H9 (cell line): ENCODE data around the gene SP140. TPM values are rescaled to one million over a fixed set of nuclear protein-coding genes. Genes with fewer than 3 reads are reported as not detected.

Experiments used
- DNase-seq: peaks from one replicate; pipeline ENCODE4 v3.0.0-alpha.2; 2017
- H2AFZ ChIP-seq: one replicate; pipeline ENCODE4 v1.6.1; 2013; ENCODE audit warnings: mild to moderate bottlenecking, low read length, control low read depth, moderate library complexity
- H2AK5ac ChIP-seq: 2 replicates; pipeline ENCODE4 v1.6.1; 2013; ENCODE audit warnings: low read length, control low read depth, mixed read lengths; ENCODE audit not compliant: insufficient read length
- H2BK120ac ChIP-seq: one replicate; pipeline ENCODE4 v1.6.1; 2013; ENCODE audit warnings: low read depth, mild to moderate bottlenecking, low read length, control low read depth, inconsistent platforms; ENCODE audit not compliant: poor library complexity, severe bottlenecking
- H2BK12ac ChIP-seq: 2 replicates; pipeline ENCODE4 v1.6.1; 2013; ENCODE audit warnings: low read length, control low read depth, mixed read lengths, low read depth; ENCODE audit not compliant: insufficient read length
- H2BK15ac ChIP-seq: 2 replicates; pipeline ENCODE4 v1.6.1; 2013; ENCODE audit warnings: low read depth, low read length, control low read depth
- H2BK20ac ChIP-seq: one replicate; pipeline ENCODE4 v1.6.1; 2013; ENCODE audit warnings: low read depth, mild to moderate bottlenecking, low read length, control low read depth, inconsistent platforms; ENCODE audit not compliant: poor library complexity, severe bottlenecking
- H2BK5ac ChIP-seq: 2 replicates; pipeline ENCODE4 v1.6.1; 2013; ENCODE audit warnings: low read length, control low read depth, mixed read lengths; ENCODE audit not compliant: insufficient read length
- H3K14ac ChIP-seq: 2 replicates; pipeline ENCODE4 v1.6.1; 2013; ENCODE audit warnings: low read length, control low read depth; ENCODE audit not compliant: insufficient read depth
- H3K18ac ChIP-seq: 2 replicates; pipeline ENCODE4 v1.6.1; 2013; ENCODE audit warnings: low read depth, mild to moderate bottlenecking, mixed read lengths, low read length, control low read depth; ENCODE audit not compliant: insufficient read length
- H3K23ac ChIP-seq: 2 replicates; pipeline ENCODE4 v1.6.1; 2013; ENCODE audit warnings: low read length, control low read depth, mixed read lengths, low read depth; ENCODE audit not compliant: insufficient read length
- H3K23me2 ChIP-seq: 2 replicates; pipeline ENCODE4 v1.6.1; 2013; ENCODE audit warnings: low read depth, mild to moderate bottlenecking, mixed read lengths, low read length, control low read depth; ENCODE audit not compliant: insufficient read length, poor library complexity, severe bottlenecking
- H3K27ac ChIP-seq: 2 replicates; pipeline ENCODE4 v1.5.1; 2013; ENCODE audit warnings: low read length, control low read depth, mixed read lengths, low read depth; ENCODE audit not compliant: insufficient read length
- H3K27me3 ChIP-seq: 2 replicates; pipeline ENCODE4 v1.6.1; 2013; ENCODE audit warnings: low read length, control low read depth, inconsistent platforms; ENCODE audit not compliant: insufficient read depth
- H3K4ac ChIP-seq: 2 replicates; pipeline ENCODE4 v1.6.1; 2013; ENCODE audit warnings: low read depth, mild to moderate bottlenecking, control low read depth, inconsistent platforms, low read length, moderate library complexity
- H3K4me1 ChIP-seq: 2 replicates; pipeline ENCODE4 v1.6.1; 2013; ENCODE audit warnings: low read length, control low read depth, inconsistent platforms; ENCODE audit not compliant: insufficient read depth
- H3K4me2 ChIP-seq: 2 replicates; pipeline ENCODE4 v1.6.1; 2013; ENCODE audit warnings: low read length, control low read depth, mixed read lengths; ENCODE audit not compliant: insufficient read length, insufficient read depth
- H3K56ac ChIP-seq: 2 replicates; pipeline ENCODE4 v1.6.1; 2013; ENCODE audit warnings: low read depth, mild to moderate bottlenecking, mixed read lengths, low read length, control low read depth; ENCODE audit not compliant: insufficient read length
- H3K79me1 ChIP-seq: 2 replicates; pipeline ENCODE4 v1.6.1; 2013; ENCODE audit warnings: low read depth, mild to moderate bottlenecking, moderate library complexity, low read length, control low read depth, inconsistent platforms; ENCODE audit not compliant: insufficient read depth, poor library complexity, severe bottlenecking
- H3K79me2 ChIP-seq: 2 replicates; pipeline ENCODE4 v1.6.1; 2013; ENCODE audit warnings: low read length, control low read depth, inconsistent platforms; ENCODE audit not compliant: insufficient read depth
- H3K9ac ChIP-seq: 2 replicates; pipeline ENCODE4 v1.6.1; 2013; ENCODE audit warnings: low read length, control low read depth, mixed read lengths; ENCODE audit not compliant: insufficient read length; ENCODE audit errors: extremely low read depth
- H3K9me3 ChIP-seq: one replicate; pipeline ENCODE4 v1.6.1; 2013; ENCODE audit warnings: low read depth, low read length, inconsistent platforms; ENCODE audit not compliant: control insufficient read depth
- H3T11ph ChIP-seq: one replicate; pipeline ENCODE4 v1.6.1; 2013; ENCODE audit warnings: mild to moderate bottlenecking, low read length, control low read depth, inconsistent platforms
- H4K20me1 ChIP-seq: one replicate; pipeline ENCODE4 v1.6.1; 2013; ENCODE audit not compliant: control insufficient read depth, insufficient read length, insufficient read depth
- H4K5ac ChIP-seq: 2 replicates; pipeline ENCODE4 v1.6.1; 2013; ENCODE audit warnings: low read depth, mild to moderate bottlenecking, mixed read lengths, low read length, control low read depth; ENCODE audit not compliant: insufficient read length
- H4K8ac ChIP-seq: replicated peaks from 2 replicates; pipeline ENCODE4 v1.6.1; 2013; ENCODE audit warnings: low read length, control low read depth, mixed read lengths, low read depth; ENCODE audit not compliant: insufficient read length
- H4K91ac ChIP-seq: 2 replicates; pipeline ENCODE4 v1.6.1; 2013; ENCODE audit warnings: low read depth, mild to moderate bottlenecking, moderate library complexity, mixed read lengths, low read length, control low read depth; ENCODE audit not compliant: insufficient read length
- H3K27ac Mint-ChIP-seq, 3 experiments: 2 replicates in 2 of 3; 3 replicates in 1 of 3; pipeline ENCODE4 v1.8.0; 2020 to 2021; ENCODE audit warnings: mixed read lengths in 3 of 3, mild to moderate bottlenecking in 1 of 3, moderate library complexity in 1 of 3
- H3K27me3 Mint-ChIP-seq: 2 replicates; pipeline ENCODE4 v1.8.0; 2021; ENCODE audit warnings: low read depth, mild to moderate bottlenecking, moderate library complexity, mixed read lengths
- H3K36me3 Mint-ChIP-seq, 3 experiments: 2 replicates in 2 of 3; 3 replicates in 1 of 3; pipeline ENCODE4 v1.8.0; 2020 to 2021; ENCODE audit warnings: low read depth in 3 of 3, mixed read lengths in 3 of 3; ENCODE audit not compliant: insufficient read depth in 1 of 3
- H3K4me1 Mint-ChIP-seq, 2 experiments: 2 replicates each; pipeline ENCODE4 v1.8.0; 2020; ENCODE audit warnings: mixed read lengths in 2 of 2
- H3K4me3 Mint-ChIP-seq, 2 experiments: 2 replicates in 1 of 2; 3 replicates in 1 of 2; pipeline ENCODE4 v1.8.0; 2020 to 2021; ENCODE audit warnings: mild to moderate bottlenecking in 2 of 2, mixed read lengths in 2 of 2, moderate library complexity in 1 of 2
- H3K9me3 Mint-ChIP-seq, 2 experiments: 2 replicates in 1 of 2; 3 replicates in 1 of 2; pipeline ENCODE4 v1.8.0; 2020; ENCODE audit warnings: mild to moderate bottlenecking in 2 of 2, mixed read lengths in 2 of 2, moderate library complexity in 1 of 2
- WGBS: extraction: QIAGEN DNeasy Blood & Tissue Kit; methylation state at CpG from one replicate; pipeline ENCODE4 v1.1.7; 2013; ENCODE audit warnings: missing lambda C conversion rate, low lambda C conversion rate, mixed read lengths; ENCODE audit not compliant: insufficient read length; ENCODE audit errors: extremely low coverage; 5-methylcytosine and 5-hydroxymethylcytosine counted together
- total RNA-seq: library from RNA; stranded (reverse); gene quantifications from 2 replicates; pipeline ENCODE4 v1.2.1, GENCODE V29; 2021
- TF ChIP-seq, protein P1 (sequence below): fragments of 200-600 bp; sonication (generic); conservative IDR thresholded peaks from 3 replicates; pipeline ENCODE4 v1.8.0; 2021; ENCODE audit warnings: antibody characterized with exemption, mild to moderate bottlenecking

Gene SP140
- total RNA-seq, 1 experiment from 2014 or later = 0.31 TPM

DNA sequence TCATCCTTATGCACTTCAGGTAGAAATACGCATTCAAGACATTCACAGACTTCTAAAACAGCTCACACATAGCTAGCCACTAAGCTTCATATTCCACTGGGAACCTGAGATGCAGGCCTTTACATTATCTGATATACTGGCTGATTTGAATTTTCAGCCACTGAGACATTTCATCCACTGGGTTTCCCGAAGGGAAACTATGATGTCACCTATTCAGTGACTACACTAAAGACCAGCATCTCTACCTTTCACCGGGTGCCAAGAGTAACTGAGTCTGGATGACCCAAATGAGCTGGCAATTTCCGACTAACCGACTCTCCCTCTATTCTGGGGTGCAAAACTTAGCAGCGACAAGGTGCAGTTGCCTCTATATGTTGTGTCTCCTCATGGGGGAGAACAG lies 69.7 kb downstream of the SP140 start:
- H4K5ac ChIP-seq = no peak overlapping the region
- Mint-ChIP-seq H3K36me3 (peaks cover 0 to 4% (median 0%) of the 10 kb centered on the region in 3 experiments; a peak in 1 of 7 replicates), H3K4me3 (no peak overlapping the region), H3K27me3 (peaks cover 2% of the 10 kb centered on the region; the same call in 1 of the 2 replicates), H3K9me3 (peaks cover 9 to 10% of the 10 kb centered on the region in 2 experiments; a peak in 4 of 5 replicates), H3K27ac (no peak overlapping the region), H3K4me1 (no peaks in the 10 kb centered on the region; a peak in 1 of 4 replicates)
- H2BK120ac ChIP-seq = no peak overlapping the region
- H2BK5ac ChIP-seq = no peak overlapping the region
- no peak overlapping the region for H3K27ac ChIP-seq
- H3K79me1 ChIP-seq = no peaks in the 10 kb centered on the region
- no peaks in the 10 kb centered on the region for H3K23me2 ChIP-seq
- H3K9me3 ChIP-seq = no peaks in the 10 kb centered on the region
- H3K23ac ChIP-seq = no peak overlapping the region
- no peak overlapping the region for H4K8ac ChIP-seq
- H2BK15ac ChIP-seq = no peak overlapping the region
- H3K4me2 ChIP-seq = no peak overlapping the region
- DNase-seq = no peak
- H3K79me2 ChIP-seq = no peaks in the 10 kb centered on the region
- WGBS = no CpG with 5 or more reads among the region's 6 CpGs
- H3K4ac ChIP-seq = no peak overlapping the region
- no peak overlapping the region for H3T11ph ChIP-seq
- H3K18ac ChIP-seq = no peak overlapping the region
- H3K9ac ChIP-seq = no peak overlapping the region
- H2AFZ ChIP-seq = no peak overlapping the region
- no peak overlapping the region for H4K91ac ChIP-seq
- H2AK5ac ChIP-seq = no peak overlapping the region
- H3K56ac ChIP-seq = no peak overlapping the region
- no peak overlapping the region for H2BK20ac ChIP-seq
- H4K20me1 ChIP-seq = no peaks in the 10 kb centered on the region
- H2BK12ac ChIP-seq = no peak overlapping the region
- no peaks in the 10 kb centered on the region for H3K4me1 ChIP-seq
- H3K27me3 ChIP-seq = no peaks in the 10 kb centered on the region
- H3K14ac ChIP-seq = no peak overlapping the region
- TF ChIP-seq, protein P1, sequence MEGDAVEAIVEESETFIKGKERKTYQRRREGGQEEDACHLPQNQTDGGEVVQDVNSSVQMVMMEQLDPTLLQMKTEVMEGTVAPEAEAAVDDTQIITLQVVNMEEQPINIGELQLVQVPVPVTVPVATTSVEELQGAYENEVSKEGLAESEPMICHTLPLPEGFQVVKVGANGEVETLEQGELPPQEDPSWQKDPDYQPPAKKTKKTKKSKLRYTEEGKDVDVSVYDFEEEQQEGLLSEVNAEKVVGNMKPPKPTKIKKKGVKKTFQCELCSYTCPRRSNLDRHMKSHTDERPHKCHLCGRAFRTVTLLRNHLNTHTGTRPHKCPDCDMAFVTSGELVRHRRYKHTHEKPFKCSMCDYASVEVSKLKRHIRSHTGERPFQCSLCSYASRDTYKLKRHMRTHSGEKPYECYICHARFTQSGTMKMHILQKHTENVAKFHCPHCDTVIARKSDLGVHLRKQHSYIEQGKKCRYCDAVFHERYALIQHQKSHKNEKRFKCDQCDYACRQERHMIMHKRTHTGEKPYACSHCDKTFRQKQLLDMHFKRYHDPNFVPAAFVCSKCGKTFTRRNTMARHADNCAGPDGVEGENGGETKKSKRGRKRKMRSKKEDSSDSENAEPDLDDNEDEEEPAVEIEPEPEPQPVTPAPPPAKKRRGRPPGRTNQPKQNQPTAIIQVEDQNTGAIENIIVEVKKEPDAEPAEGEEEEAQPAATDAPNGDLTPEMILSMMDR = no peak
